ENCODE data around the gene HLA-DRA. TPM values are rescaled to one million over a fixed set of nuclear protein-coding genes. Genes with fewer than 3 reads are reported as not detected.

HLA-DRA gene
- total and polyA plus RNA-seq, 11 donors = 20.0 to 1,108 (median 86.0) TPM

- Histone ChIP-seq H3K4me1 (peaks cover 0 to 34% (median 0%) of the 10 kb centered on the region in 12 donors), H3K36me3 (peaks cover 0 to 10% (median 0%) of the 10 kb centered on the region in 9 donors), H3K27me3 (peaks cover 0 to 8% (median 0%) of the 10 kb centered on the region in 9 donors), H3K27ac (peak overlapping the region in 8 of 12 donors; percentile 1 to 94 (median 70)), H3K4me3 (peak overlapping the region in 1 of 12 donors; percentile 15), H3K9me3 (no peaks in the 10 kb centered on the region)
- TF ChIP-seq POLR2A (IDR thresholded peaks at IDR 0.05) (no peak), CTCF (IDR thresholded peaks at IDR 0.05) (no peak)
- no peak for DNase-seq
- 50 to 64% (median 56%) methylated on average over 2 of the region's 2 CpGs for WGBS, 4 donors
- intact Hi-C loops (cut with DNase I) = loop anchor here in 1 of 10 donors (10.0 kb wide), 1 partner anchor 148 kb away; the partner anchor contains the start of gene HLA-DRB1
- peak in 3 of 4 donors; percentile 63 to 83 (median 77) for ATAC-seq
Measured at GRCh38 chr6:32436995-32437836, 2.5 kb upstream of the HLA-DRA start.

- intact Hi-C loops (cut with DNase I) = loop anchor here in 1 of 10 donors (10.0 kb wide), 1 partner anchor 146 kb away; the partner anchor contains the start of gene HLA-DRB1
- TF ChIP-seq POLR2A (IDR thresholded peaks at IDR 0.05) = no peak
- no peak for TF ChIP-seq CTCF (IDR thresholded peaks at IDR 0.05)
- peak overlapping the region in 5 of 12 donors; percentile 45 to 68 (median 61) for H3K4me3 ChIP-seq
- ATAC-seq (no peak), DNase-seq (no peak)
- peaks cover 0 to 46% (median 0%) of the 10 kb centered on the region in 12 donors for H3K4me1 ChIP-seq
- peaks cover 0 to 29% (median 8%) of the 10 kb centered on the region in 9 donors for H3K36me3 ChIP-seq
- H3K27ac ChIP-seq = peak overlapping the region in 9 of 12 donors; percentile 2 to 94 (median 68)
- no peaks in the 10 kb centered on the region for H3K9me3 ChIP-seq
- WGBS, 4 donors = 90 to 94% (median 93%) methylated on average over 1 of the region's 1 CpG
- H3K27me3 ChIP-seq = peaks cover 0 to 4% (median 0%) of the 10 kb centered on the region in 9 donors
Measured at GRCh38 chr6:32439139-32439538, 548 bp upstream of the HLA-DRA start.

GRCh38 chr6:32442243-32442667 is 2.6 kb downstream of the HLA-DRA start:
- ATAC-seq (no peak), DNase-seq (no peak)
- Histone ChIP-seq H3K27ac (no peak overlapping the region), H3K4me3 (peak overlapping the region in 7 of 12 donors; percentile 45 to 68 (median 61)), H3K4me1 (peaks cover 0 to 36% (median 0%) of the 10 kb centered on the region in 12 donors), H3K27me3 (no peaks in the 10 kb centered on the region), H3K9me3 (no peaks in the 10 kb centered on the region), H3K36me3 (peaks cover 0 to 38% (median 8%) of the 10 kb centered on the region in 9 donors)
- TF ChIP-seq POLR2A (IDR thresholded peaks at IDR 0.05) (no peak), CTCF (IDR thresholded peaks at IDR 0.05) (no peak)
- WGBS, 4 donors = 84 to 89% (median 86%) methylated on average over 7 of the region's 7 CpGs
- intact Hi-C loops (cut with DNase I) = no loop called here

- WGBS, 4 donors = 75 to 78% (median 76%) methylated on average over 8 of the region's 8 CpGs
Measured at GRCh38 chr6:32442977-32443552, 3.4 kb downstream of the HLA-DRA start.

More at GRCh38 chr6:32442977-32443552, 3.4 kb downstream of the HLA-DRA start:
- Histone ChIP-seq H3K27me3 (no peaks in the 10 kb centered on the region), H3K4me3 (peak overlapping the region in 3 of 12 donors; percentile 61 to 68 (median 67)), H3K9me3 (no peaks in the 10 kb centered on the region), H3K36me3 (peaks cover 0 to 38% (median 8%) of the 10 kb centered on the region in 9 donors), H3K27ac (no peak overlapping the region), H3K4me1 (peaks cover 0 to 29% (median 0%) of the 10 kb centered on the region in 12 donors)
- ATAC-seq (no peak), DNase-seq (no peak)
- no peak for TF ChIP-seq POLR2A (IDR thresholded peaks at IDR 0.05)
- intact Hi-C loops (cut with DNase I) = no loop called here
